Psoas muscle (tissue), 8 donors: ENCODE data around the gene HIBADH. TPM values are rescaled to one million over a fixed set of nuclear protein-coding genes. Genes with fewer than 3 reads are reported as not detected.

Source experiments
- ATAC-seq, 4 donors: fragments of 200-7000 bp; cut with Tn5 transposase; one replicate each; pipeline ENCODE4 v1.9.1; 2020; ENCODE audit warnings: moderate library complexity in 3 of 4, mild to moderate bottlenecking in 2 of 4
- DNase-seq, 2 donors: peaks; one replicate each; pipeline ENCODE4 v3.0.0-alpha.2; 2020
- H3K27ac ChIP-seq: fragments of 200-600 bp; one replicate; pipeline ENCODE4 v1.8.0; 2022
- H3K27me3 ChIP-seq, 3 donors: fragments of 200-600 bp in 1 of 3; one replicate each; pipeline versions ENCODE4 v1.6.1 to v1.8.0; 2013 to 2022; ENCODE audit warnings: low read length in 2 of 3, mild to moderate bottlenecking in 2 of 3, moderate library complexity in 1 of 3; ENCODE audit not compliant: insufficient read depth in 3 of 3
- H3K36me3 ChIP-seq, 2 donors: fragments of 200-600 bp in 1 of 2; one replicate each; pipeline versions ENCODE4 v1.6.1 to v1.8.0; 2013 to 2022; ENCODE audit warnings: low read depth in 1 of 2, mild to moderate bottlenecking in 1 of 2, moderate library complexity in 1 of 2; ENCODE audit not compliant: insufficient read depth in 1 of 2
- H3K4me1 ChIP-seq: fragments of 200-600 bp; one replicate; pipeline ENCODE4 v1.8.0; 2022
- H3K4me3 ChIP-seq: fragments of 200-600 bp; one replicate; pipeline ENCODE4 v1.8.0; 2022; ENCODE audit warnings: mild to moderate bottlenecking
- H3K9me3 ChIP-seq: fragments of 200-600 bp; one replicate; pipeline ENCODE4 v1.8.0; 2022
- WGBS, 3 donors: extraction: QIAGEN DNeasy Blood & Tissue Kit; methylation state at CpG; one replicate each; pipeline versions ENCODE4 v1.1.6 to v1.1.7; 2013; 5-methylcytosine and 5-hydroxymethylcytosine counted together
- intact Hi-C, 2 donors: fragments of 100-400 bp; cut with DNase I; formaldehyde crosslinking; loops; one replicate each; pipeline versions ENCODE4 v1.11.0 to v1.14.2; 2022
- polyA plus RNA-seq, 3 donors: library from polyadenylated mRNA; stranded (reverse); fragments of 200-250 nt; gene quantifications; one replicate each; pipeline ENCODE4 v1.2.3, GENCODE V29; 2013
- total RNA-seq, 4 donors: library from RNA; stranded (reverse); fragmentation: NEBNext Ultra II Directional in 2 of 4; extraction: Animal tissue kit (Norgen Biotek cat#: 25700) in 2 of 4; gene quantifications; one replicate each; pipeline versions ENCODE4 v1.2.1 to v1.2.4, GENCODE V29; 2021 to 2023
- TF ChIP-seq, protein P1 (sequence below): fragments of 200-600 bp; IDR thresholded peaks from one replicate; pipeline ENCODE4 v1.8.0; 2022; ENCODE audit warnings: antibody characterized with exemption
- donor health status: healthy with polysubstance abuse.
- donor health status: DM: no; HTN: no; CAD: no; lungs with moderate emphysema.
- donor health status: Bipolar disorder and iron deficiency.
- donor health status: healthy.
- donor health status: DM: yes; HTN: yes; CAD: no.
- donor health status: DM: no; HTN: no; CAD: no.
- donor health status: DM: no; HTN: no; CAD: no.
- donor health status: DM: yes; HTN: yes; CAD: no.

Gene HIBADH
- total and polyA plus RNA-seq, 7 donors, result 25.2 to 67.7 (median 44.5) TPM

DNA sequence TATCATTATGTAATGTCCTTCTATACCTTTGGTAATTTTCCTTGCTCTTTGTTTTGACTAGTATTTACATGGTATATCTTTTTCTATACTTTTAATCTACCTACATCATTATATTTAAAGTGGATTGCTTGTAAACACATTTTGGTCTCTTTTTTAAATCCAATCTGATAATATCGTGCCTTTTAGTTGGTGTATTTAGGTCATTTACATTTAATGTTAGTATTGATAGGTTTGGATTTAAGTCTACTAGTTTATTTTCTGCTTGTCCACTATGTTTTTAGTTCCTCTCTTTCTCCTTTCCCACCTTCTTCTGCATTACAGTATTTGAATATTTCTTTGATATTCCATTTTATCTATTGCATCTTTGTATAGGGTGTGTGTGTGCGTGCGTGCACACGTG is 95.4 kb downstream of the HIBADH start:
- Histone ChIP-seq H3K36me3 (no peaks in the 10 kb centered on the region), H3K27ac (no peak overlapping the region), H3K9me3 (no peaks in the 10 kb centered on the region), H3K4me1 (no peaks in the 10 kb centered on the region), H3K4me3 (no peak overlapping the region), H3K27me3 (no peaks in the 10 kb centered on the region)
- intact Hi-C loops, result no loop called here
- ATAC-seq (no peak), DNase-seq (no peak)
- TF ChIP-seq, protein P1, sequence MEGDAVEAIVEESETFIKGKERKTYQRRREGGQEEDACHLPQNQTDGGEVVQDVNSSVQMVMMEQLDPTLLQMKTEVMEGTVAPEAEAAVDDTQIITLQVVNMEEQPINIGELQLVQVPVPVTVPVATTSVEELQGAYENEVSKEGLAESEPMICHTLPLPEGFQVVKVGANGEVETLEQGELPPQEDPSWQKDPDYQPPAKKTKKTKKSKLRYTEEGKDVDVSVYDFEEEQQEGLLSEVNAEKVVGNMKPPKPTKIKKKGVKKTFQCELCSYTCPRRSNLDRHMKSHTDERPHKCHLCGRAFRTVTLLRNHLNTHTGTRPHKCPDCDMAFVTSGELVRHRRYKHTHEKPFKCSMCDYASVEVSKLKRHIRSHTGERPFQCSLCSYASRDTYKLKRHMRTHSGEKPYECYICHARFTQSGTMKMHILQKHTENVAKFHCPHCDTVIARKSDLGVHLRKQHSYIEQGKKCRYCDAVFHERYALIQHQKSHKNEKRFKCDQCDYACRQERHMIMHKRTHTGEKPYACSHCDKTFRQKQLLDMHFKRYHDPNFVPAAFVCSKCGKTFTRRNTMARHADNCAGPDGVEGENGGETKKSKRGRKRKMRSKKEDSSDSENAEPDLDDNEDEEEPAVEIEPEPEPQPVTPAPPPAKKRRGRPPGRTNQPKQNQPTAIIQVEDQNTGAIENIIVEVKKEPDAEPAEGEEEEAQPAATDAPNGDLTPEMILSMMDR, result no peak
- 98 to 99% (median 99%) methylated on average over 4 of the region's 4 CpGs for WGBS, 3 donors

DNA sequence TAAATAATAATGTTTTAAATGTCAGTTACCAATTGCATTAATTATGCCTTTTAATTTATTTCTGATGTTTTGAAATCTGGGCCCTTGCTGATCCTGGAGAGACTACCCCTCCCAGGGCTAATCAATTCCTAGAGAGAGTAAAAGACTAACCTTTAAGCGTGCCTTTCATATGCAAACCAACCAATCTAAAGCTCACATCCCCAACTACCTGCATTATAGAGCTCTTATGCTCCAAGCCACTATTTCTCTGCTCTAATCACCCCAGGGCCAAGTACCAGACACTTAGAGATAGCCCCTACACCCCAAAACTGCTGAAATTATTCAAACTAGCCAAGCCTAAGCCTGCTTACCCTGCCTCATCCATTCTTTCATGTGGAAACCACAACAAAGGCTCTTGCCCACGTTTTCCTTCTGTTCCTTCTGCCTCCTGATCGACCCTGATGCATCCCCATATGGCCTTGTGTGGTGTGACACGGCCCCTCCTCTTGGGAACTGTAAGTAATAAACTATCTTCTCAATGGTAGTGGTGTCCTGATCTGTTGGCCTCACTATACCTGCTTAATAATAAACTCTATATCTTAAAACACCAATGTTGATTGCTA is 97.7 kb downstream of the HIBADH start:
- no peaks in the 10 kb centered on the region for H3K27me3 ChIP-seq

GRCh38 chr7:27560706-27561235 is 101.9 kb downstream of the HIBADH start:
- Histone ChIP-seq H3K27me3 (no peaks in the 10 kb centered on the region), H3K9me3 (no peaks in the 10 kb centered on the region), H3K4me1 (no peaks in the 10 kb centered on the region), H3K27ac (no peak overlapping the region), H3K4me3 (no peak overlapping the region), H3K36me3 (no peaks in the 10 kb centered on the region)
- ATAC-seq, result no peak
- TF ChIP-seq, protein P1, result no peak
- no peak for DNase-seq
- intact Hi-C loops, result no loop called here

More for the DNA sequence above, 97.7 kb downstream of the HIBADH start:
- WGBS, 3 donors, result 70 to 76% (median 72%) methylated on average over 4 of the region's 4 CpGs
- Histone ChIP-seq H3K36me3 (no peaks in the 10 kb centered on the region), H3K4me3 (no peak overlapping the region), H3K27ac (no peak overlapping the region), H3K9me3 (no peaks in the 10 kb centered on the region), H3K4me1 (no peaks in the 10 kb centered on the region)
- TF ChIP-seq, protein P1, result no peak
- DNase-seq (no peak), ATAC-seq (no peak)
- intact Hi-C loops, result no loop called here

DNA sequence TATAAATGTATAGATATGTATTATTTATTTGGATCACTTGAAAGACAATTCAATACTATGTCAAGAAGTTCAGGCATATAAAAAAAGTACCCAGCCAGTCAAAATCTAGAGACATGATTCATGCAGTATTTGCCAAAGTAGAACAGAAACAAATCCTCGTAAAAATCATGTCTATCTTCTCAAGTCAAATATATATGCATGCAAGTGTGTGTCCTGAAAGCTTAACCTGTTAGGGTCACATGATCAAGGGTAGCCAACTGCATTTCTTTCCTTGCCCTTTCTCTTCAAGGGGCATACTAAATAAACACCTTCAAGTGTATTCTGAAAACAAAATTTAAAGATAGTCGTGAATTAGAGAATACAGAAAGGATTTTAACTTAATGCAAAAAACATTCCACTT is 107.0 kb downstream of the HIBADH start:
- no peak overlapping the region for H3K4me3 ChIP-seq
- intact Hi-C loops, result no loop called here

More for the DNA sequence above, 107.0 kb downstream of the HIBADH start:
- WGBS, 3 donors, result 90 to 97% (median 93%) methylated on average over 2 of the region's 2 CpGs
- no peak for DNase-seq
- H3K4me1 ChIP-seq, result no peaks in the 10 kb centered on the region
- TF ChIP-seq, protein P1, result no peak
- no peak overlapping the region for H3K27ac ChIP-seq
- H3K27me3 ChIP-seq, result no peaks in the 10 kb centered on the region
- H3K9me3 ChIP-seq, result no peaks in the 10 kb centered on the region
- H3K36me3 ChIP-seq, result no peaks in the 10 kb centered on the region
- no peak for ATAC-seq
